HCT116 (cell line): ENCODE results near the gene BCKDHB. TPM values are rescaled to one million over a fixed set of nuclear protein-coding genes. Genes with fewer than 3 reads are reported as not detected.

Experiments
- ATAC-seq: fragments of 200-7000 bp; cut with Tn5 transposase; 2 replicates; pipeline ENCODE4 v1.9.1; 2020; ENCODE audit warnings: mild to moderate bottlenecking, moderate library complexity
- BruUV-seq: library from RNA; stranded (reverse); fragments of 400-500 nt; replicated peaks from 2 replicates; lab custom pipeline; 2021; lab: Mats Ljungman, UMichigan
- CTCF ChIA-PET: fragments of 300-600 bp; sonication (Branson Sonifier 250); formaldehyde crosslinking; loops from one replicate; lab custom pipeline; 2021; ENCODE audit warnings: antibody characterized with exemption; lab: Charles Lee
- POLR2A ChIA-PET: fragments of 300-600, 350-600 bp; sonication (Branson Sonifier 250); formaldehyde crosslinking; loops from one replicate; lab custom pipeline; 2021; ENCODE audit warnings: antibody characterized with exemption; lab: Charles Lee
- RAD21 ChIA-PET, 2 experiments: fragments of 300-600 bp; sonication (Branson Sonifier 250); formaldehyde crosslinking; loops; one replicate each; lab custom pipeline; 2023; ENCODE audit warnings: low total read pairs in 2 of 2; ENCODE audit not compliant: uncharacterized antibody in 2 of 2, unreplicated experiment in 2 of 2, low non-redundant PET in 1 of 2; lab: Charles Lee
- DNase-seq: peaks from one replicate; pipeline ENCODE4 v3.0.0-alpha.2; 2010; ENCODE audit warnings: low read depth, low spot score
- H2AFZ ChIP-seq: fragments of 200-600 bp; shearing (Covaris generic), sonication (generic); 2 replicates; pipeline ENCODE4 v1.6.1; 2017; ENCODE audit warnings: low read depth, mixed run types, mixed read lengths, antibody characterized with exemption, low read length; ENCODE audit not compliant: poor library complexity, severe bottlenecking
- H3K27ac ChIP-seq: 2 replicates; pipeline ENCODE4 v1.5.1; 2012; ENCODE audit warnings: low read depth, low read length
- H3K27me3 ChIP-seq: fragments of 200-600 bp; sonication (generic); 2 replicates; pipeline ENCODE4 v1.6.1; 2016; ENCODE audit warnings: mixed run types, low read length, mixed read lengths; ENCODE audit not compliant: insufficient read depth
- H3K36me3 ChIP-seq, 2 experiments: fragments of 200-500 bp in 1 of 2; fragments of 200-600 bp in 1 of 2; sonication (Bioruptor generic) in 1 of 2; sonication (generic) in 1 of 2; 2 replicates each; pipeline versions ENCODE4 v1.5.1 to v1.6.1; 2014 to 2016; ENCODE audit warnings: low read length in 2 of 2, inconsistent platforms in 1 of 2, mixed read lengths in 1 of 2, mixed run types in 1 of 2; ENCODE audit not compliant: insufficient read depth in 2 of 2, control insufficient read depth in 1 of 2
- H3K4me1 ChIP-seq, 2 experiments: fragments of 200-600 bp in 1 of 2; sonication (generic) in 1 of 2; 2 replicates each; pipeline versions ENCODE4 v1.5.1 to v1.6.1; 2012 to 2017; ENCODE audit warnings: low read length in 2 of 2, inconsistent platforms in 1 of 2, mild to moderate bottlenecking in 1 of 2, mixed read lengths in 1 of 2, mixed run types in 1 of 2, moderate library complexity in 1 of 2; ENCODE audit not compliant: insufficient read depth in 2 of 2, control insufficient read depth in 1 of 2
- H3K4me2 ChIP-seq: fragments of 200-600 bp; sonication (generic); 2 replicates; pipeline ENCODE4 v1.6.1; 2017; ENCODE audit warnings: mixed run types, low read length, mixed read lengths
- H3K4me3 ChIP-seq, 2 experiments: fragments of 200-600 bp in 1 of 2; sonication (generic) in 1 of 2; replicated peaks in 1 of 2; 2 replicates each; pipeline ENCODE4 v1.5.1; 2011 to 2016; ENCODE audit warnings: low read length in 2 of 2, control low read depth in 1 of 2, low read depth in 1 of 2, mild to moderate bottlenecking in 1 of 2, mixed read lengths in 1 of 2, mixed run types in 1 of 2
- H3K79me2 ChIP-seq: fragments of 200-600 bp; sonication (generic); 2 replicates; pipeline ENCODE4 v1.6.1; 2017; ENCODE audit warnings: mild to moderate bottlenecking, mixed run types, low read length, moderate library complexity, mixed read lengths; ENCODE audit not compliant: insufficient read depth
- H3K9ac ChIP-seq: fragments of 200-600 bp; sonication (generic); 2 replicates; pipeline ENCODE4 v1.6.1; 2016; ENCODE audit warnings: low read length, mixed read lengths
- H3K9me2 ChIP-seq: fragments of 200-600 bp; sonication (generic), shearing (Covaris generic); 2 replicates; pipeline ENCODE4 v1.6.1; 2017; ENCODE audit warnings: mixed run types, mild to moderate bottlenecking, moderate library complexity; ENCODE audit not compliant: insufficient read depth
- H3K9me3 ChIP-seq, 2 experiments: fragments of 200-500 bp in 1 of 2; fragments of 200-600 bp in 1 of 2; sonication (Bioruptor generic) in 1 of 2; sonication (generic) in 1 of 2; 2 replicates each; pipeline ENCODE4 v1.6.1; 2014 to 2017; ENCODE audit warnings: low read length in 2 of 2, mixed read lengths in 2 of 2, inconsistent platforms in 1 of 2, low read depth in 1 of 2, mild to moderate bottlenecking in 1 of 2, mixed run types in 1 of 2, moderate library complexity in 1 of 2; ENCODE audit not compliant: control insufficient read depth in 1 of 2, insufficient read depth in 1 of 2
- H4K20me1 ChIP-seq: fragments of 200-600 bp; sonication (generic), shearing (Covaris generic); 2 replicates; pipeline ENCODE4 v1.6.1; 2017; ENCODE audit warnings: mixed run types, mild to moderate bottlenecking, moderate library complexity; ENCODE audit not compliant: insufficient read depth
- ATF3 ChIP-seq: IDR thresholded peaks from 2 replicates; pipeline ENCODE4 v1.6.1; 2012
- CBX3 ChIP-seq: IDR thresholded peaks from 2 replicates; pipeline ENCODE4 v1.6.1; 2012; ENCODE audit warnings: low read depth
- CEBPB ChIP-seq: IDR thresholded peaks from 2 replicates; pipeline ENCODE4 v1.6.1; 2012; ENCODE audit warnings: low read depth
- EGR1 ChIP-seq: IDR thresholded peaks from 2 replicates; pipeline ENCODE4 v1.6.1; 2012; ENCODE audit warnings: low read depth
- EZH2 ChIP-seq: fragments of 200-600 bp; sonication (generic); IDR thresholded peaks from 2 replicates; pipeline ENCODE4 v1.6.1; 2017; ENCODE audit warnings: antibody characterized with exemption, mixed run types
- MAX ChIP-seq: IDR thresholded peaks from 2 replicates; pipeline ENCODE4 v1.6.1; 2012
- POLR2AphosphoS5 ChIP-seq: IDR thresholded peaks from 2 replicates; pipeline ENCODE4 v1.6.1; 2011; ENCODE audit warnings: mild to moderate bottlenecking, low read depth, low read length, moderate library complexity
- RAD21 ChIP-seq: IDR thresholded peaks from 2 replicates; pipeline ENCODE4 v1.6.1; 2012; ENCODE audit warnings: low read depth, mild to moderate bottlenecking
- SP1 ChIP-seq: IDR thresholded peaks from 2 replicates; pipeline ENCODE4 v1.6.1; 2012; ENCODE audit warnings: low read depth
- SRF ChIP-seq: IDR thresholded peaks from 2 replicates; pipeline ENCODE4 v1.6.1; 2012; ENCODE audit warnings: low read depth
- YY1 ChIP-seq: IDR thresholded peaks from 2 replicates; pipeline ENCODE4 v1.6.1; 2011; ENCODE audit warnings: low read length, low read depth, moderate library complexity, mild to moderate bottlenecking; ENCODE audit not compliant: insufficient replicate concordance; ENCODE audit errors: extremely low read depth
- ZBTB33 ChIP-seq: IDR thresholded peaks from 2 replicates; pipeline ENCODE4 v1.6.1; 2011; ENCODE audit warnings: mild to moderate bottlenecking, low read length, moderate library complexity; ENCODE audit not compliant: insufficient replicate concordance; ENCODE audit errors: extremely low read depth
- ZFX ChIP-seq: fragments of 450-650 bp; IDR thresholded peaks from 2 replicates; pipeline ENCODE4 v1.6.1; 2017
- intact Hi-C: fragments of 100-400 bp; cut with micrococcal nuclease; formaldehyde crosslinking; loops from 2 replicates; pipeline ENCODE4 v1.10.0; 2022
- total RNA-seq: library from RNA; stranded (reverse); gene quantifications from one replicate; pipeline ENCODE4 v1.2.1, GENCODE V29; 2021; ENCODE audit not compliant: unreplicated experiment

Gene BCKDHB
- total RNA-seq, 1 experiment from 2014 or later: 11.2 TPM

- BruUV-seq: no TSS peak
- H3K9ac ChIP-seq: no peak overlapping the region
- no peak overlapping the region for H3K4me3 ChIP-seq
- H3K4me2 ChIP-seq: no peak overlapping the region
- H3K79me2 ChIP-seq: no peaks in the 10 kb centered on the region
- H3K27me3 ChIP-seq: no peaks in the 10 kb centered on the region
- ATAC-seq: no peak
- CTCF ChIA-PET: no interaction called here
- H3K27ac ChIP-seq: no peak overlapping the region
- no peaks in the 10 kb centered on the region for H3K9me2 ChIP-seq
- no peak for DNase-seq
- RAD21 ChIA-PET: no interaction called here
- H3K4me1 ChIP-seq: peaks cover 10 to 29% of the 10 kb centered on the region in 2 experiments; a peak in 3 of 4 replicates
- no peaks in the 10 kb centered on the region for H4K20me1 ChIP-seq
- H3K36me3 ChIP-seq: no peaks in the 10 kb centered on the region
- no peaks in the 10 kb centered on the region for H3K9me3 ChIP-seq
- POLR2A ChIA-PET: no interaction called here
- intact Hi-C loops: no loop called here
- no peak overlapping the region for H2AFZ ChIP-seq
- TF ChIP-seq RAD21 (no peak), CEBPB (no peak), ZFX (no peak), SRF (no peak), POLR2AphosphoS5 (no peak), SP1 (no peak), ZBTB33 (no peak), ATF3 (no peak), EGR1 (no peak), CBX3 (no peak), EZH2 (no peak), MAX (no peak), YY1 (no peak)
Measured at GRCh38 chr6:80165819-80166218, 59.3 kb downstream of the BCKDHB start.
